Measurements from ENCODE around the gene GCN1. TPM values are rescaled to one million over a fixed set of nuclear protein-coding genes. Genes with fewer than 3 reads are reported as not detected.

Gene GCN1
- total and polyA plus RNA-seq, 4 donors: 19.3 to 93.6 (median 53.1) TPM

- no peaks in the 10 kb centered on the region for H3K9me3 ChIP-seq (ENCODE audit: control insufficient read depth in 4 of 4, insufficient read depth in 3 of 4, low read length in 3 of 4)
- no peak overlapping the region for H3K9ac ChIP-seq (ENCODE audit: insufficient read depth in 1 of 2, low read length in 2 of 2)
- H3K4me3 ChIP-seq: no peak overlapping the region
- H3K4me1 ChIP-seq (ENCODE audit: control insufficient read depth in 5 of 5, insufficient read depth in 5 of 5, low read length in 5 of 5): peaks cover 0 to 10% (median 0%) of the 10 kb centered on the region in 5 donors
- WGBS, 2 donors: 0% methylated on average over 55 of the region's 55 CpGs
- H3K27me3 ChIP-seq (ENCODE audit: control insufficient read depth in 3 of 3, insufficient read depth in 3 of 3, low read length in 2 of 3): no peaks in the 10 kb centered on the region
- DNase-seq: peak; percentile 98
- TF ChIP-seq CTCF (IDR thresholded peaks at IDR 0.05; ENCODE audit: control extremely low read depth, extremely low read depth): peak; percentile 96
- H3K27ac ChIP-seq (ENCODE audit: low read depth in 1 of 2, low read length in 1 of 2): peak overlapping the region in 1 of 2 donors; percentile 57
- peak; percentile 96 for ATAC-seq (ENCODE audit: insufficient read depth, low FRiP score)
- peaks cover 0 to 2% (median 0%) of the 10 kb centered on the region in 4 donors for H3K36me3 ChIP-seq (ENCODE audit: control insufficient read depth in 4 of 4, insufficient read depth in 4 of 4, low read length in 4 of 4)
These were observed 107.5 kb downstream of the GCN1 start for GRCh38 chr12:120086801-120087621.

- H3K9ac ChIP-seq (ENCODE audit: insufficient read depth in 1 of 2, low read length in 2 of 2): no peak overlapping the region
- H3K27me3 ChIP-seq (ENCODE audit: control insufficient read depth in 3 of 3, insufficient read depth in 3 of 3, low read length in 2 of 3): no peaks in the 10 kb centered on the region
- 61 to 74% methylated on average over 6 of the region's 6 CpGs for WGBS, 2 donors
- no peaks in the 10 kb centered on the region for H3K9me3 ChIP-seq (ENCODE audit: control insufficient read depth in 4 of 4, insufficient read depth in 3 of 4, low read length in 3 of 4)
- ATAC-seq (ENCODE audit: insufficient read depth, low FRiP score) (no peak), DNase-seq (no peak)
- no peak overlapping the region for H3K4me3 ChIP-seq
- H3K4me1 ChIP-seq (ENCODE audit: control insufficient read depth in 5 of 5, insufficient read depth in 5 of 5, low read length in 5 of 5): peaks cover 0 to 10% (median 0%) of the 10 kb centered on the region in 5 donors
- no peak overlapping the region for H3K27ac ChIP-seq (ENCODE audit: low read depth in 1 of 2, low read length in 1 of 2)
- H3K36me3 ChIP-seq (ENCODE audit: control insufficient read depth in 4 of 4, insufficient read depth in 4 of 4, low read length in 4 of 4): no peaks in the 10 kb centered on the region
- no peak for TF ChIP-seq CTCF (IDR thresholded peaks at IDR 0.05; ENCODE audit: control extremely low read depth, extremely low read depth)
These were observed 108.4 kb downstream of the GCN1 start for GRCh38 chr12:120085920-120086645.

- DNase-seq (no peak), ATAC-seq (ENCODE audit: insufficient read depth, low FRiP score) (no peak)
- Histone ChIP-seq H3K36me3 (ENCODE audit: control insufficient read depth in 4 of 4, insufficient read depth in 4 of 4, low read length in 4 of 4) (no peaks in the 10 kb centered on the region), H3K9ac (ENCODE audit: insufficient read depth in 1 of 2, low read length in 2 of 2) (no peak overlapping the region), H3K27me3 (ENCODE audit: control insufficient read depth in 3 of 3, insufficient read depth in 3 of 3, low read length in 2 of 3) (no peaks in the 10 kb centered on the region), H3K4me1 (ENCODE audit: control insufficient read depth in 5 of 5, insufficient read depth in 5 of 5, low read length in 5 of 5) (peaks cover 0 to 8% (median 0%) of the 10 kb centered on the region in 5 donors), H3K4me3 (no peak overlapping the region), H3K27ac (ENCODE audit: low read depth in 1 of 2, low read length in 1 of 2) (no peak overlapping the region), H3K9me3 (ENCODE audit: control insufficient read depth in 4 of 4, insufficient read depth in 3 of 4, low read length in 3 of 4) (no peaks in the 10 kb centered on the region)
- TF ChIP-seq CTCF (IDR thresholded peaks at IDR 0.05; ENCODE audit: control extremely low read depth, extremely low read depth): no peak
- 97% methylated on average over 2 of the region's 2 CpGs for WGBS, 2 donors
These were observed 112.9 kb downstream of the GCN1 start for GRCh38 chr12:120081641-120082040.
